ENCODE data around the gene CPN2.

CPN2 gene

DNA sequence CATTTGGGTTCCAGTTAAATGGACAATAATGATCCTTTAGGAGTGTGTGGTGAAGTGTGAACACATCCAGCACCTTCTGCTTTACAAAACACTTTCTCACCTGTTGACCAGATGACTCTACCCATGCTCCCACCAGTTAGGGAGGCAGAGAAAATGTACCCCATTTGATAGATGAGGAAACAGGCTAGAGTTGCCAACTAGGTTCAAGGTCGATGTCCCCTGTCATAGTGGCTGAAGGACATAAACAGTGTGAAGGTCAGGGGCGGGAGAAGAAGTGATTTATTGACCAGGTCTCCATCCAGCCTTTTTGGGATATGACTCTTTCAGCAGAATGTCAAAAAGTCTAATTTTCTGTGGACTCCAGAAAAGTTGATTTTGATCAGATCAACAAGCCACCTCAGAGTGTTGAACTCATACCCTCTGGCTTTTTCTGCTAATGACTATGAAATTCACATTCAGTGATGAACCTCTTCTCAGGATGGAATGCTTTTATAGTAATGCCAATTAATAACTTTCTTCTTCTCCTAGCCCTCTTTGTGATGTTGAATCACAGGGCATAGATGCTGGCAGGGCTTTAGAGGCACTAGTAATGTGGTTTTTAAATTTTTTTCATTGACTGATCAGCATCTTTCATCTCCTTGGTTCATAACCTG, 57.5 kb downstream of the CPN2 start:
- no peak for DNase-seq (ENCODE audit: low read depth)

DNA sequence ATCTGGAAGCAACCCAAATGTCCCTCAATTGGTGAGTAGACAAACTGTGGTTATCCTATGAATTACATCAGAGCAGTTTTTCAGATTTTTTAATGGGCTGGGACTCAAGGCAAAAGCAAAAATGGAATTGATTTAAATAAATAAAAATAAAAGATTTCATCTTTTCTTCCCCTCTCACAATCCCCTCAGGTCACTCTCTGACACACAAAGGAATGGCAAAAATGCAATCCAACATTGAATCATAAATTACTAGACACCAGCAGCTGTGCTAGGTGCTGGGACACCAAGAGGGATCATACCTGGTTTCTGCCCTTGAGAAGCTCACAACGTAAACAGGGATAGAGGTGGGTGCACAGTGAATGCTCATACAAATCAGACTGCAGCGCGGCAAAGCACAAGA, 58.8 kb downstream of the CPN2 start:
- DNase-seq (ENCODE audit: low read depth) = no peak
